ENCODE results near the gene EIF4G3. TPM values are rescaled to one million over a fixed set of nuclear protein-coding genes. Genes with fewer than 3 reads are reported as not detected.
A peak's percentile ranks its signal among the peaks of the same experiment; 100 is the strongest.
"Not testable (repeated sequence)": the region's sequence is repeated elsewhere in the genome, so short reads cannot be mapped to it uniquely, and the experiment has no call there.

Gene EIF4G3
- polyA plus RNA-seq, 1 donor (not counting 4 experiments of a cell fraction or from before 2014, with no cell fraction given), result 44.6 TPM

GRCh38 chr1:21192871-21193270 lies 16.2 kb upstream of the EIF4G3 start:
- no peaks in the 10 kb centered on the region for H3K79me2 ChIP-seq (ENCODE audit: control insufficient read depth, insufficient read depth, low read length)
- peaks cover 17% of the 10 kb centered on the region for H3K4me1 ChIP-seq (ENCODE audit: control insufficient read depth, extremely low read depth, insufficient read depth, low read length)
- no peaks in the 10 kb centered on the region for H3K9me1 ChIP-seq (ENCODE audit: control insufficient read depth, extremely low read depth, insufficient read depth, low read length)
- no peak overlapping the region for H3K4me2 ChIP-seq (ENCODE audit: control insufficient read depth, extremely low read depth, insufficient read depth, low read depth, low read length)
- dilution Hi-C loops (cut with MboI; ENCODE audit: extremely low pct_ligation_motif_present, low sequenced_read_pairs), result no loop called here
- no peaks in the 10 kb centered on the region for H3K27me3 ChIP-seq (ENCODE audit: control insufficient read depth, extremely low read depth, insufficient read depth, low read length)
- no peak for FAIRE-seq
- no peaks in the 10 kb centered on the region for H4K20me1 ChIP-seq (ENCODE audit: control insufficient read depth, extremely low read depth, insufficient read depth, low read length)
- TF ChIP-seq CTCF (optimal IDR thresholded peaks at IDR 0.05 in 1 of 3, IDR thresholded peaks at IDR 0.05 in 1 of 3, conservative IDR thresholded peaks at IDR 0.05 in 1 of 3; ENCODE audit: extremely low read depth in 1 of 3, insufficient read depth in 2 of 3, low read length in 3 of 3) (no peak), EZH2 (IDR thresholded peaks at IDR 0.05; ENCODE audit: low read length) (no peak)
- H3K9me3 ChIP-seq (ENCODE audit: control insufficient read depth, low read depth, low read length), result no peaks in the 10 kb centered on the region
- H3K36me3 ChIP-seq (ENCODE audit: control insufficient read depth in 2 of 2, extremely low read depth in 1 of 2, insufficient read depth in 2 of 2, low read length in 2 of 2), result no peaks in the 10 kb centered on the region
- no peak overlapping the region for H2AFZ ChIP-seq (ENCODE audit: control insufficient read depth, low read length)
- DNase-seq (ENCODE audit: low read depth, low spot score), result no peak
- H3K4me3 ChIP-seq (ENCODE audit: control insufficient read depth in 2 of 3, extremely low read depth in 1 of 3, insufficient read depth in 2 of 3, low read depth in 1 of 3, low read length in 3 of 3), result no peak overlapping the region
- H3K27ac ChIP-seq (ENCODE audit: control insufficient read depth, insufficient read depth, low read length), result no peak overlapping the region
- H3K9ac ChIP-seq (ENCODE audit: control insufficient read depth, extremely low read depth, insufficient read depth, low read length), result no peak overlapping the region

GRCh38 chr1:21192284-21192683 lies 15.6 kb upstream of the EIF4G3 start:
- FAIRE-seq, result no peak
- peaks cover 17% of the 10 kb centered on the region for H3K4me1 ChIP-seq (ENCODE audit: control insufficient read depth, extremely low read depth, insufficient read depth, low read length)
- DNase-seq (ENCODE audit: low read depth, low spot score), result no peak
- dilution Hi-C loops (cut with MboI; ENCODE audit: extremely low pct_ligation_motif_present, low sequenced_read_pairs), result no loop called here
- H3K27ac ChIP-seq (ENCODE audit: control insufficient read depth, insufficient read depth, low read length), result no peak overlapping the region
- no peak overlapping the region for H3K4me3 ChIP-seq (ENCODE audit: control insufficient read depth in 2 of 3, extremely low read depth in 1 of 3, insufficient read depth in 2 of 3, low read depth in 1 of 3, low read length in 3 of 3)
- H3K79me2 ChIP-seq (ENCODE audit: control insufficient read depth, insufficient read depth, low read length), result no peaks in the 10 kb centered on the region
- no peak overlapping the region for H3K4me2 ChIP-seq (ENCODE audit: control insufficient read depth, extremely low read depth, insufficient read depth, low read depth, low read length)
- no peaks in the 10 kb centered on the region for H3K27me3 ChIP-seq (ENCODE audit: control insufficient read depth, extremely low read depth, insufficient read depth, low read length)
- H2AFZ ChIP-seq (ENCODE audit: control insufficient read depth, low read length), result no peak overlapping the region
- no peaks in the 10 kb centered on the region for H4K20me1 ChIP-seq (ENCODE audit: control insufficient read depth, extremely low read depth, insufficient read depth, low read length)
- no peaks in the 10 kb centered on the region for H3K9me3 ChIP-seq (ENCODE audit: control insufficient read depth, low read depth, low read length)
- H3K9ac ChIP-seq (ENCODE audit: control insufficient read depth, extremely low read depth, insufficient read depth, low read length), result no peak overlapping the region
- no peaks in the 10 kb centered on the region for H3K36me3 ChIP-seq (ENCODE audit: control insufficient read depth in 2 of 2, extremely low read depth in 1 of 2, insufficient read depth in 2 of 2, low read length in 2 of 2)
- TF ChIP-seq EZH2 (IDR thresholded peaks at IDR 0.05; ENCODE audit: low read length) (no peak), CTCF (optimal IDR thresholded peaks at IDR 0.05 in 1 of 3, IDR thresholded peaks at IDR 0.05 in 1 of 3, conservative IDR thresholded peaks at IDR 0.05 in 1 of 3; ENCODE audit: extremely low read depth in 1 of 3, insufficient read depth in 2 of 3, low read length in 3 of 3) (no peak)
- no peaks in the 10 kb centered on the region for H3K9me1 ChIP-seq (ENCODE audit: control insufficient read depth, extremely low read depth, insufficient read depth, low read length)

- H3K27ac ChIP-seq (ENCODE audit: control insufficient read depth, insufficient read depth, low read length), result not testable (repeated sequence)
Measured at GRCh38 chr1:21190771-21191170, 14.1 kb upstream of the EIF4G3 start.

More at GRCh38 chr1:21190771-21191170, 14.1 kb upstream of the EIF4G3 start:
- H3K27me3 ChIP-seq (ENCODE audit: control insufficient read depth, extremely low read depth, insufficient read depth, low read length); H3K4me3 ChIP-seq (ENCODE audit: control insufficient read depth in 2 of 3, extremely low read depth in 1 of 3, insufficient read depth in 2 of 3, low read depth in 1 of 3, low read length in 3 of 3); DNase-seq (ENCODE audit: low read depth, low spot score); H3K9me3 ChIP-seq (ENCODE audit: control insufficient read depth, low read depth, low read length); H3K79me2 ChIP-seq (ENCODE audit: control insufficient read depth, insufficient read depth, low read length); H2AFZ ChIP-seq (ENCODE audit: control insufficient read depth, low read length); H3K9me1 ChIP-seq (ENCODE audit: control insufficient read depth, extremely low read depth, insufficient read depth, low read length); H3K9ac ChIP-seq (ENCODE audit: control insufficient read depth, extremely low read depth, insufficient read depth, low read length); H3K36me3 ChIP-seq (ENCODE audit: control insufficient read depth in 2 of 2, extremely low read depth in 1 of 2, insufficient read depth in 2 of 2, low read length in 2 of 2); H4K20me1 ChIP-seq (ENCODE audit: control insufficient read depth, extremely low read depth, insufficient read depth, low read length); dilution Hi-C loops (cut with MboI; ENCODE audit: extremely low pct_ligation_motif_present, low sequenced_read_pairs); FAIRE-seq: not testable (repeated sequence)
- Histone ChIP-seq H3K4me2 (ENCODE audit: control insufficient read depth, extremely low read depth, insufficient read depth, low read depth, low read length) (peak overlapping the region; percentile 27), H3K4me1 (ENCODE audit: control insufficient read depth, extremely low read depth, insufficient read depth, low read length) (peaks cover 17% of the 10 kb centered on the region)
